ENCODE data around the gene LUC7L3.
"Not testable (repeated sequence)": the region's sequence is repeated elsewhere in the genome, so short reads cannot be mapped to it uniquely, and the experiment has no call there.

LUC7L3 gene

GRCh38 chr17:50691550-50692447 is 27.6 kb upstream of the LUC7L3 start:
- Mint-ChIP-seq H3K27ac (no peak overlapping the region), H3K4me3 (no peak overlapping the region), H3K36me3 (peaks cover 31% of the 10 kb centered on the region), H3K9me3 (no peaks in the 10 kb centered on the region), H3K4me1 (peaks cover 2% of the 10 kb centered on the region), H3K27me3 (peaks cover 8% of the 10 kb centered on the region)
- CTCF ChIA-PET, result interaction anchor here (1.0 kb wide), 1 partner anchor 9 kb away, joined by 4 read pairs; no protein-coding TSS in a partner anchor
- DNase-seq, result no peak

- no peak overlapping the region for H3K27ac Mint-ChIP-seq
- H3K9me3 Mint-ChIP-seq, result no peaks in the 10 kb centered on the region
- H3K36me3 Mint-ChIP-seq, result peaks cover 36% of the 10 kb centered on the region
- CTCF ChIA-PET, result interaction anchor here (1.6 kb wide), 1 partner anchor 56 kb away, joined by 4 read pairs; no protein-coding TSS in a partner anchor
- peaks cover 4% of the 10 kb centered on the region for H3K27me3 Mint-ChIP-seq
- H3K4me1 Mint-ChIP-seq, result peaks cover 10% of the 10 kb centered on the region
- H3K4me3 Mint-ChIP-seq, result no peak overlapping the region
- DNase-seq, result no peak
Observed at GRCh38 chr17:50692448-50693035, 26.9 kb upstream of the LUC7L3 start.

- no peak for DNase-seq
- H3K4me1 Mint-ChIP-seq, result peaks cover 16% of the 10 kb centered on the region
- H3K27me3 Mint-ChIP-seq, result peaks cover 4% of the 10 kb centered on the region
- no peak overlapping the region for H3K4me3 Mint-ChIP-seq
- CTCF ChIA-PET, result interaction anchor here (1.4 to 6.4 kb wide), 3 partner anchors 20 to 65 kb away, joined by 3 to 81 read pairs (median 4); no protein-coding TSS in a partner anchor
- H3K27ac Mint-ChIP-seq, result no peak overlapping the region
- peaks cover 39% of the 10 kb centered on the region for H3K36me3 Mint-ChIP-seq
- no peaks in the 10 kb centered on the region for H3K9me3 Mint-ChIP-seq
Observed at GRCh38 chr17:50693036-50693682, 26.2 kb upstream of the LUC7L3 start.

GRCh38 chr17:50696365-50696879 is 23.0 kb upstream of the LUC7L3 start:
- H3K4me3 Mint-ChIP-seq, result no peak overlapping the region
- H3K4me1 Mint-ChIP-seq, result peaks cover 21% of the 10 kb centered on the region
- peaks cover 60% of the 10 kb centered on the region for H3K36me3 Mint-ChIP-seq
- H3K9me3 Mint-ChIP-seq, result no peaks in the 10 kb centered on the region
- no peaks in the 10 kb centered on the region for H3K27me3 Mint-ChIP-seq
- CTCF ChIA-PET, result interaction anchor here (0.7 to 6.4 kb wide), 3 partner anchors 9 to 69 kb away, joined by 3 to 81 read pairs (median 4); no protein-coding TSS in a partner anchor
- H3K27ac Mint-ChIP-seq, result peak overlapping the region; percentile 37
- DNase-seq, result no peak

GRCh38 chr17:50697062-50697461 is 22.3 kb upstream of the LUC7L3 start:
- Mint-ChIP-seq H3K27ac (peak overlapping the region; percentile 29), H3K4me1 (peaks cover 25% of the 10 kb centered on the region), H3K27me3 (no peaks in the 10 kb centered on the region), H3K4me3 (no peak overlapping the region), H3K9me3 (no peaks in the 10 kb centered on the region), H3K36me3 (peaks cover 63% of the 10 kb centered on the region)
- CTCF ChIA-PET, result interaction anchor here (0.6 to 6.4 kb wide), 3 partner anchors 64 to 153 kb away, joined by 3 to 81 read pairs (median 3); no protein-coding TSS in a partner anchor
- no peak for DNase-seq

- DNase-seq, result no peak
- Mint-ChIP-seq H3K4me1 (peaks cover 32% of the 10 kb centered on the region), H3K36me3 (peaks cover 59% of the 10 kb centered on the region), H3K27ac (peak overlapping the region; percentile 29), H3K27me3 (no peaks in the 10 kb centered on the region), H3K9me3 (no peaks in the 10 kb centered on the region), H3K4me3 (no peak overlapping the region)
- CTCF ChIA-PET, result interaction anchor here (1.2 to 6.4 kb wide), 2 partner anchors 70 to 153 kb away, joined by 3 to 81 read pairs; no protein-coding TSS in a partner anchor
Observed at GRCh38 chr17:50697663-50698272, 21.6 kb upstream of the LUC7L3 start.

- no peak for DNase-seq
- H3K4me1 Mint-ChIP-seq, result peaks cover 43% of the 10 kb centered on the region
- H3K27me3 Mint-ChIP-seq, result no peaks in the 10 kb centered on the region
- CTCF ChIA-PET, result interaction anchor here (6.4 kb wide), 1 partner anchor 72 kb away, joined by 81 read pairs; no protein-coding TSS in a partner anchor
- H3K27ac Mint-ChIP-seq, result no peak overlapping the region
- H3K4me3 Mint-ChIP-seq, result no peak overlapping the region
- no peaks in the 10 kb centered on the region for H3K9me3 Mint-ChIP-seq
- peaks cover 60% of the 10 kb centered on the region for H3K36me3 Mint-ChIP-seq
Observed at GRCh38 chr17:50699410-50699809, 20.0 kb upstream of the LUC7L3 start.

- H3K36me3 Mint-ChIP-seq, result peaks cover 38% of the 10 kb centered on the region
- H3K4me3 Mint-ChIP-seq, result no peak overlapping the region
- H3K27ac Mint-ChIP-seq, result no peak overlapping the region
- H3K4me1 Mint-ChIP-seq, result peaks cover 47% of the 10 kb centered on the region
- DNase-seq, result no peak
- H3K27me3 Mint-ChIP-seq, result no peaks in the 10 kb centered on the region
- CTCF ChIA-PET, result no interaction called here
- no peaks in the 10 kb centered on the region for H3K9me3 Mint-ChIP-seq
Observed at GRCh38 chr17:50703162-50703561, 16.2 kb upstream of the LUC7L3 start.

GRCh38 chr17:50707289-50708049 is 11.9 kb upstream of the LUC7L3 start, which contains the start of gene ANKRD40:
TSS of gene ANKRD40 (minus strand) at chr17:50707914. CDS start at chr17:50707654, 260 bp downstream.
- H3K9me3 Mint-ChIP-seq, result no peaks in the 10 kb centered on the region
- CTCF ChIA-PET, result interaction anchor here (0.7 kb wide), 1 partner anchor 181 kb away, joined by 3 read pairs; no protein-coding TSS in a partner anchor
- H3K4me1 Mint-ChIP-seq, result peaks cover 55% of the 10 kb centered on the region
- peak; percentile 91 for DNase-seq
- peaks cover 10% of the 10 kb centered on the region for H3K27me3 Mint-ChIP-seq
- H3K4me3 Mint-ChIP-seq, result peak within 1 kb of the TSS; percentile 85
- peak within 1 kb of the TSS; percentile 98 for H3K27ac Mint-ChIP-seq
- peaks cover 14% of the 10 kb centered on the region for H3K36me3 Mint-ChIP-seq

- H3K4me3 Mint-ChIP-seq, result peak overlapping the region; percentile 85
- H3K27ac Mint-ChIP-seq, result peak overlapping the region; percentile 97
- H3K4me1 Mint-ChIP-seq, result peaks cover 50% of the 10 kb centered on the region
- peaks cover 13% of the 10 kb centered on the region for H3K36me3 Mint-ChIP-seq
- peaks cover 18% of the 10 kb centered on the region for H3K27me3 Mint-ChIP-seq
- H3K9me3 Mint-ChIP-seq, result no peaks in the 10 kb centered on the region
- CTCF ChIA-PET, result interaction anchor here (1.0 to 1.8 kb wide), 2 partner anchors 10 to 14 kb away, joined by 4 read pairs; no protein-coding TSS in a partner anchor
- peak; percentile 29 for DNase-seq
Observed at GRCh38 chr17:50708050-50709000, 11.1 kb upstream of the LUC7L3 start.

GRCh38 chr17:50709053-50709452 is 10.3 kb upstream of the LUC7L3 start:
- H3K9me3 Mint-ChIP-seq, DNase-seq, H3K36me3 Mint-ChIP-seq: not testable (repeated sequence)
- peaks cover 26% of the 10 kb centered on the region for H3K27me3 Mint-ChIP-seq
- H3K4me3 Mint-ChIP-seq, result peak overlapping the region; percentile 85
- peak overlapping the region; percentile 97 for H3K27ac Mint-ChIP-seq
- CTCF ChIA-PET, result interaction anchor here (0.6 to 1.8 kb wide), 3 partner anchors 9 to 26 kb away, joined by 3 to 4 read pairs (median 4); no protein-coding TSS in a partner anchor
- H3K4me1 Mint-ChIP-seq, result peaks cover 43% of the 10 kb centered on the region

GRCh38 chr17:50710025-50710424 is 9.4 kb upstream of the LUC7L3 start:
- peaks cover 41% of the 10 kb centered on the region for H3K4me1 Mint-ChIP-seq
- peak overlapping the region; percentile 85 for H3K4me3 Mint-ChIP-seq
- peaks cover 4% of the 10 kb centered on the region for H3K36me3 Mint-ChIP-seq
- DNase-seq, result no peak
- H3K27ac Mint-ChIP-seq, result peak overlapping the region; percentile 97
- CTCF ChIA-PET, result interaction anchor here (1.8 kb wide), 1 partner anchor 12 kb away, joined by 4 read pairs; no protein-coding TSS in a partner anchor
- no peaks in the 10 kb centered on the region for H3K9me3 Mint-ChIP-seq
- peaks cover 26% of the 10 kb centered on the region for H3K27me3 Mint-ChIP-seq

All from activated naive CD4-positive, alpha-beta T cell treated with anti-CD3 and anti-CD28 coated beads, Interleukin-2, amount 10 ng/mL, durations not matched to agents 7 days and 5 days (primary cell).